Ovary (tissue), 9 donors: Measurements from ENCODE around the gene DPYSL4. TPM values are rescaled to one million over a fixed set of nuclear protein-coding genes. Genes with fewer than 3 reads are reported as not detected.

Experiments used
- DNase-seq, 5 donors: peaks; one replicate each; pipeline ENCODE4 v3.0.0-alpha.2; 2019 to 2020
- H3K27ac ChIP-seq, 2 donors: fragments of 200-600 bp; one replicate each; pipeline versions ENCODE4 v1.5.1 to v1.8.0; 2019 to 2022
- H3K27me3 ChIP-seq: fragments of 200-600 bp; one replicate; pipeline ENCODE4 v1.8.0; 2022
- H3K36me3 ChIP-seq: fragments of 200-600 bp; sonication (generic); one replicate; pipeline ENCODE4 v1.5.1; 2019
- H3K4me1 ChIP-seq: one replicate; pipeline ENCODE4 v1.8.1; 2013; ENCODE audit warnings: mild to moderate bottlenecking, moderate library complexity; ENCODE audit not compliant: insufficient read depth
- H3K4me3 ChIP-seq: fragments of 200-600 bp; sonication (generic); one replicate; pipeline ENCODE4 v1.5.1; 2017
- H3K9me3 ChIP-seq, 2 donors: fragments of 200-600 bp in 1 of 2; sonication (generic) in 1 of 2; one replicate each; pipeline versions ENCODE4 v1.5.1 to v1.8.1; 2013 to 2019; ENCODE audit warnings: mild to moderate bottlenecking in 1 of 2, moderate library complexity in 1 of 2
- CTCF ChIP-seq, 3 donors: fragments of 450-650 bp in 2 of 3; fragments of 200-600 bp in 1 of 3; IDR thresholded peaks; one replicate each; pipeline versions ENCODE4 v1.5.1 to v1.8.0; 2016 to 2022; ENCODE audit warnings: antibody characterized with exemption in 3 of 3, mild to moderate bottlenecking in 1 of 3
- EP300 ChIP-seq: sonication (generic); formaldehyde crosslinking; IDR thresholded peaks from one replicate; pipeline ENCODE4 v1.6.1; 2017; ENCODE audit warnings: antibody characterized with exemption
- POLR2A ChIP-seq: fragments of 450-650 bp; IDR thresholded peaks from one replicate; pipeline ENCODE4 v1.6.1; 2017; ENCODE audit warnings: antibody characterized with exemption, mild to moderate bottlenecking, moderate library complexity
- WGBS, 3 donors: extraction: QIAGEN DNeasy Blood & Tissue Kit in 1 of 3; methylation state at CpG; one replicate each; pipeline versions ENCODE4 v1.1.5 to v1.1.7; 2013 to 2017; 5-methylcytosine and 5-hydroxymethylcytosine counted together
- intact Hi-C, 4 donors: fragments of 100-400 bp; cut with DNase I; formaldehyde crosslinking; loops; one replicate each; pipeline versions ENCODE4 v1.11.0 to v1.15.1; 2022 to 2023
- polyA plus RNA-seq, 2 donors: library from polyadenylated mRNA; stranded (reverse); fragments of 200-250 nt in 1 of 2; fragments of 350-450 nt in 1 of 2; fragmentation: Illumina TruSeq in 1 of 2; extraction: RNeasy Lipid Tissue Mini Kit (QIAGEN cat#74804) in 1 of 2; gene quantifications; one replicate each; pipeline ENCODE4 v1.2.3, GENCODE V29; 2013 to 2014
- total RNA-seq, 7 donors: library from RNA; depleted of rRNA in 2 of 7; stranded (reverse); fragments of >200 nt in 2 of 7; fragmentation: NEBNext Ultra II Directional in 3 of 7; extraction: Animal tissue kit (Norgen Biotek cat#: 25700) in 3 of 7; gene quantifications; one replicate each; pipeline versions ENCODE4 v1.1.0 to v1.2.4, GENCODE V29; 2016 to 2023
- donor health status: DM: no; HTN: no; CAD: no; lungs with moderate emphysema.
- donor health status: DM: no; HTN: no; CAD: no.
- donor health status: Bipolar disorder and iron deficiency.
- donor health status: DM: yes; HTN: yes; CAD: no.
- donor health status: DM: no; HTN: no; CAD: no.
- donor health status: DM: yes; HTN: yes; CAD: no.

Gene DPYSL4
- total and polyA plus RNA-seq, 9 donors: 0.27 to 7.0 (median 1.7) TPM

GRCh38 chr10:132206377-132206745 is 19.6 kb downstream of the DPYSL4 start:
- Histone ChIP-seq H3K27me3 (no peaks in the 10 kb centered on the region), H3K27ac (no peak overlapping the region), H3K4me3 (no peak overlapping the region), H3K4me1 (no peaks in the 10 kb centered on the region), H3K9me3 (no peaks in the 10 kb centered on the region), H3K36me3 (no peaks in the 10 kb centered on the region)
- intact Hi-C loops: no loop called here
- TF ChIP-seq CTCF (IDR thresholded peaks at IDR 0.05) (no peak), EP300 (no peak), POLR2A (no peak)
- 81 to 93% (median 87%) methylated on average over 11 of the region's 11 CpGs for WGBS, 3 donors
- DNase-seq: no peak

GRCh38 chr10:132206806-132207535 is 20.2 kb downstream of the DPYSL4 start:
- Histone ChIP-seq H3K9me3 (no peaks in the 10 kb centered on the region), H3K36me3 (no peaks in the 10 kb centered on the region), H3K4me1 (no peaks in the 10 kb centered on the region), H3K27me3 (no peaks in the 10 kb centered on the region), H3K27ac (no peak overlapping the region), H3K4me3 (no peak overlapping the region)
- intact Hi-C loops: no loop called here
- WGBS, 3 donors: 76 to 86% (median 81%) methylated on average over 29 of the region's 29 CpGs
- TF ChIP-seq CTCF (IDR thresholded peaks at IDR 0.05): no peak
- TF ChIP-seq EP300: no peak
- TF ChIP-seq POLR2A: no peak
- peak in 1 of 5 donors; percentile 9 for DNase-seq

DNA sequence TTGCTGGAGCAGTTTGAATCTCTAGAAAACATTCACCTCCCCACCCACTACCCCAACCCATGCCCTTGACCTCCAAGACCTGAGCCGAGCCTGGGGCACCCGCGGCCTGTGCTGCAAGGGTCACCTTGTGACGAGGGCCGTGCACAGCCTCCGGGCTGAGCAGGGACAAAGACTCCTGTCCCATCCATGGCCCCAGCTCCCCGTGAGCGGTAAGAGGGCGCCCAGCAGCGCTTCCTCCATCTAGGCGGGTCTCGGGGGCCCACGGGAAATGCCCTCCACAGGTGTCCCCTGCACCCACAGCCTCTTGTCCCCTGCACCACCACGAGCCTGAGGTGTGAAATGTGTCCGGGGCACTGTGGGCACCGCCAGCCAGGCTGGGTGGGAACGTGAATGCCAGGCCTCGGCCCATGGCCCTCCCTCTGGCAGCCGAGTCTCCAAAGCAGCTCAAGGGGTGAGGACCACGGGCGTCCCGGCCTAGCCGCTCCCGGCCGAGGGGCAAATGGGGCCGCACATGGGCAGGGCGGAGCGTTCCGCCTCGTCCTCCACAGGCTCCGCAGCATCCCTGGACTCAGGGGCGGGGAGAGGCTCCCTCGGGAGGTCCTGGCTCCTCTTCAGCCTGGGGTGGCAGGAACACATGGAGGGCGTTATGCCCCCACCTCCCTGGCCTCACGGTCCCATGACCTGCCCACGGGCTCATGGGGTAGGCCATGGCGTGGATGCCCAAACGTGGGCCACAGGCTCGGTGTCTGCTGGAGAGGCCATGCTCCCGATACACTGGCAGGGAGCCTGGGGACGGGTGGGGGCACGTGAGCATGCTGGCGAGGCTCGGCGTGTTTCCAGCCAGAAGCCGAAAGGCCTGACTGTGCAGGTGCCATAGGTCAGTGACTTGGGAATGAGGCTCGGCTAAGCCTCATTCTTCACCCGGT is 21.1 kb downstream of the DPYSL4 start:
- 64 to 73% (median 66%) methylated on average over 35 to 48 of the region's 48 CpGs for WGBS, 3 donors
- H3K9me3 ChIP-seq: no peaks in the 10 kb centered on the region
- no peaks in the 10 kb centered on the region for H3K27me3 ChIP-seq
- H3K4me3 ChIP-seq: no peak overlapping the region
- TF ChIP-seq POLR2A (no peak), EP300 (no peak), CTCF (IDR thresholded peaks at IDR 0.05) (no peak)
- H3K27ac ChIP-seq: no peak overlapping the region
- H3K4me1 ChIP-seq: no peaks in the 10 kb centered on the region
- H3K36me3 ChIP-seq: no peaks in the 10 kb centered on the region
- intact Hi-C loops: no loop called here
- peak in 1 of 5 donors; percentile 16 for DNase-seq

DNA sequence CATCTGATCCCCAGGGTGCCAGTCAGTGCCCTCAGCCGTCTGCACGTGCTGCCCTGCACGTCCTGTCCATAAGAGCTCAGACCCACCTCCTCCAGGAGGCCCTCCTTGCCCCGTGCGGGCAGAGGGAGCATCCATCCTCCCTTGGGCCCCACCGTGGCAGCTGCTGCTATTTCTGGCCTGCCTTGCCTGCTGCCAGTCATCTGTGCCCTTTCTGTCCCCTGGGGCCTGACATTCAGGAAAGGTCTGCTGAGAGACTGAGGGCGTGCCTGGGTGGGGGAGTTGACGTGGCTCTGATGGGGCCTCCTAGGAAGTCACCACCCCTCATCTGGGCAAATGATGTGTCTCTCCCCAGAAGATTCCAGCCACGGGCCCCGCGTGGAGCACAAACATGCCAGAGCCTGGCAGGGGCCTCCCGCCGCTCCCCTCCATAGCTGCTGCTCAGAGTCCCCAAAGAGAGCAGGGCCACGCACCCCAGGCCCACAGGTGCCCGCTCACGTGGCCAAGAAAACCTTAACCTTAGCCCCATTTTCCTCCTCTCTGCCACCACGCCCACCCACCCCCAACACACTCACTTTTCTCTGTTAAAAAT is 21.8 kb downstream of the DPYSL4 start:
- Histone ChIP-seq H3K4me3 (no peak overlapping the region), H3K36me3 (no peaks in the 10 kb centered on the region), H3K27me3 (no peaks in the 10 kb centered on the region), H3K9me3 (peaks cover 0 to 5% of the 10 kb centered on the region in 2 donors), H3K4me1 (no peaks in the 10 kb centered on the region), H3K27ac (no peak overlapping the region)
- WGBS, 3 donors: 66 to 84% (median 74%) methylated on average over 17 of the region's 17 CpGs
- intact Hi-C loops: no loop called here
- DNase-seq: peak in 1 of 5 donors; percentile 12
- no peak for TF ChIP-seq CTCF (IDR thresholded peaks at IDR 0.05)
- TF ChIP-seq EP300: no peak
